Measurements from ENCODE around the gene ATP8A2.

The ATP8A2 gene

DNA sequence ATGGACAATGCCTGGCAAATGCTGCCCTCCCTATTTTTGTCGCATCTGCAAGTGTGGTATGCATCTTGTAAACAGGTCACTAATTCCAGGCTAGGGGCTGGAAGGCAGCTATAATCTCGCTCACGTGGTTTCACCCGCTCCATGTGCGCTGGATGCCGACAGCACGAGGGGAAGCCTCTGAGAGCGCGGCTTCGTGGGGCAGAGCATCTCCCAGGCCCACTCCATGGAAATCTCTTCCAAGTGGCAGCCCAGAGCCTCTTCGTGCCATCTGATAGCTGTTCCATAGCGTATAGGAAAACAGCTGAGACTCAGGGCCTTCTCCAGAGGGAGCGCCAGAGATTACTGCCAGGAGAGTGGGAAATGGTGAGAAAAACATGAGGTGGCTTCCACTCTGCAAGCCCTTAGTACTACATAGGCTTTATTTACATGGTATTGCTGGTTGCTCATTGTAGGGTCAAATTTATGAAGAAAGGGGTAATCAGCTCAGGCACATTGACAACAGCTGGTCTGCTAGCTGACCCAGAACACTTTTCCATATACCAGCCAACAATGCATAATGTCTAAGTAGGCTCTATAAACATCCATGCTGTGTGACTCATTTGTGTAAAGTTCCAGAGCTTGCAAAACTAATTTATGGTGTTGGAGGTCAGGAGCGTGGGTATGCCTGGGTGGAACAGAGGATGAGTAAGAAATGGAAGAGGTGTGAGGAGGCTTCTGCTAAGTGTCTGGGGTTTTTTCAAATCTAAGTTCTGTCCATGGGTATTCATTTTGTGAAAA lies 514.9 kb downstream of the ATP8A2 start:
- DNase-seq (ENCODE audit: low spot score): no peak

DNA sequence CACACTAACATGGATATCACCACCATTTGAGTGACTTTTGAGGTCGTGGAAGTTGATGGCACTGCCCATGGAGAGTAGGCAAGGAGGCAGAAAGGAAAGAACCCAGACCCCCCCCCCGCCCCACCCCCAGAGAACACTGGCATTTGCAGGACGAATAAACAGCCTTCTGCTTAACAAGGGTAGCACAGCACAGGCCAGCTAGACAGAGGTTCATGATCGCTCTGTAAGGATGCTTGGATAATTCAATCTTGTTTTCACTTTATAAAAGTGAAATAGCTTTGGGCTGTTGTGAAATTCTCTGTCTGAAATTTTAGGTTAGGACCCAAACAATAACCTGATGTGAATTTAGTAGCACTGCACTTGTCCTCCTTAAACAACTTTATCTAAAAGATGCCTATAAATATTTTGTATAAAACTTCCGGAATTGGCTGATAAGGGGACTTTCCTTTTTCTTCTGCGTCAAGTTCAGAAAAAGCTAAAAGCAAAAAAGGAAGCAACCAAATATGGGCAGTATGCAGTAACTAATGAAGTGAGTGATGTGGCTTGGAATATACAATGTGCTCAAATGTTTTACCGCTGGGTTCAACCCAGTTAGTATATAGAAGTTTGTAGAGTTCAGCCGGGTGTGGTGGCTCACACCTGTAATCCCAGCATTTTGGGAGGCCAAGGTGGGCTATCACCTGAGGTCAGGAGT lies 516.3 kb downstream of the ATP8A2 start:
- no peak for DNase-seq (ENCODE audit: low spot score)

DNA sequence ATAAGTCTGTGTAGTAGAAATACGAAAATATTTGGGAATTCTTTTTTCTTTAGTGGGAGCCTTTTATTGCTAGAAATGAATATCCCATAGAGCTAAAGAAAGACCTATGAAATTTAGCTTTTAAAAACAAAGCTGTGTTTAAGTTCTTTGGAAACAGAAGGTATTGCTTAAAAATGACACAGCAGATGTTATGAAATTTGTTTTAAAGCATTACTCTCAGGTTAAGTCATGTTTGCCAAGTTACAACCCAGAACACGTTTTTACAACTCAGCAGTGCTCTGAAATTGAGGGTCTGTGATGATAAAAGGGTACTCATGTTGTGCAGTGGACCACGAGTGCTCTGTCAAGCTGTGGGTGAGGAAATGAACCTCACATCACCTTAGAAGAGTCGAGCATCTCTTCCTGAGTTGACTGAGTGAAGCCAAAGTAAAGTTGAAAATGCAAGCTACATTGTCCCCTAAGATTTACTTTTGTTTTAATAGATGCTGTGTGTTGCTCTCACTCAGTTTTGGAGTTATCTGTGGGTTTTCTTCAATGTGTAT lies 519.0 kb downstream of the ATP8A2 start:
- no peak for DNase-seq (ENCODE audit: low spot score)

DNA sequence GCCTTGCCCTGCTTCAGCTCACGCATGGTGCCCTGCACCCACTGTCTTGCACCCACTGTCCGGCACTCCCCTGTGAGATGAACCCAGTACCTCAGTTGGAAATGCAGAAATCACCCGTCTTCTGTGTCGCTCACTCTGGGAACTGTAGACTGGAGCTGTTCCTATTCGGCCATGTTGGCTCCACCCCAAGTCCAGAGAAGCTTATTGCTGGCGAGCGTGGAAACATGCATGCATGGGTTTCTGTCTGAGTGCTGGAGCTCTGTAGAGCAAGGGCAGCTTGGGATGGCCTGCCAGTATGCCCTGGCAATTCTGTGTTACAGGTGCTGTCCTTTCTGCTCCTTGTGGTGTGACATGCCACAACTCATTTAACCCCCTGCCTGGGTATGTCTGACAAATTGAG lies 527.2 kb downstream of the ATP8A2 start:
- DNase-seq (ENCODE audit: low spot score): no peak

DNA sequence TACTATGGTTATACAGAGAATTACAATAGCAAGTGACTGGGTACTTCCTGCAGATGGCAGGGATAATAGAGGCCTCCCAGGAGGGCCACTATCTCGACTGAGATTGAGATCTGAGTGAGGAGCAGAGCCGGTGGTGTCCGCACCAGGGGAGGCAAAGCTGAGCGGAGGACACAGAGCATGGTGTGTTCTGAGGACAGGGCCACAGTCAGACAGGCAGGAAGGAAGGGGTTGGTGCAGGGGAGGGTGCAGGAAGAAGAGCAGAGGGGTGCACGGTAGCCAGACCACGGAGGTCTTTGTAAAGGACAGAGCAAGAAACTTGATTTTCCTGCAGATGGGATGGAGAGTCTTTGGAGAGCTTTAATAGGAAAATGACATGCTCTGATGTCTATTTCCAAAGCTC lies 527.7 kb downstream of the ATP8A2 start:
- DNase-seq (ENCODE audit: low spot score): no peak

DNA sequence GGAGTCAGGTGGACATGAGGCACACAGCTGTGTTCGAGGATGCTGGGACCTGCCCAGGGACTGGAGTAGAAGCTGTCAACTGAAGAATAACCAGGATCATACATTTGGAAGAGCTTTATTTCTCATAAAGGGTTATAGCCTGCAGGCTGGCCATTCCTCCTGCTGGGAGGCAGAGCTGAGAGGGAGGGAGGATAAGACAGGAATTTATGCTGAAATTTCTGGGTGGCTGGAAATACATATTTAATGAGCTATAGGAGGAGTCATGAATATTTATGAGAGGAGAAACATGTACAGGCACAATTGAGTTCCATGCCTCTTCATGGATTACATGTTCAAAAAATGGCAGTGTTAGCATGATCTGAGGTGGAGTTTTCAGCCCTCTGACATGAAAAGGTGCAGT lies 528.2 kb downstream of the ATP8A2 start:
- DNase-seq (ENCODE audit: low spot score): no peak

DNA sequence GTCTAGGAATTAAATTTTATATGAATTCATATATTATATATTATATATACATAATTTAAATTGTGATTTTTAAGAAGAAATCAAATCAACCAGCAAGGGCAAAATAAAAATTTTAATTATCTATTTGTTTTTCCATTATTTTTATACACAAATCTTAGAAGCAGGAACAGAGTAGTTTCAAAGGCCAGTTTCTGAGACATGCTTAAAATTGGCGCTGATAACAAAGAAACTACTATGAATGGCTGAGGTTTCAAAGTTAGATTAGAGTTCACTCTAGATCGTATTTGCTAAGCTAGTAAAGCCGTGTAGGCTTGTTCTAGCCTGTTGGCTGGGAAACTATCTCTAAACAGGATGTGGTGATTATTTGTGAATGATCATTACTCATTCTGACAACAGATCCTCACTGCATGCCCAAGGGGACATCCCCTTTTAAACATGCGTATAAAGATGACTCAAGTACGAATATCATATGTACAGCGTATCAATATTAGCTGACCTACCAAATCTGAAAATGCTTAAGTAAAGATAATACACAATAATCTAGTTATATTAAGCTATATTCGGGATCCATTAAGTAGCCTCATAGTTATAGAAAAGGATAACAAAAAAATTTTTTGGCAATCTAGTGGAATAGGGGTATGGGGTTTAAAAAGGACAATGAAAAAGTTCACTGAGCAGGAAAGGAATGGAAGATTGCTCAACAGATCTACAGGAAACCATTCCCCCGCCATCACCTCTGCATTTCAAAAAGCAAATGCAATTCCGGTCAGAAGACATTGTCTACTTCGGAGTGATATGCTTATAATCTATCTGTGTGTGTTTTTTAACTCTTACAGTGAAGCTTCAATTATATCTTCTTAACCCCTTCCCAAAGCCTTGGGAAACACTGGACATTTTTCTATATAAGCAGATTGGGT lies 529.9 kb downstream of the ATP8A2 start:
- DNase-seq (ENCODE audit: low spot score): no peak

DNA sequence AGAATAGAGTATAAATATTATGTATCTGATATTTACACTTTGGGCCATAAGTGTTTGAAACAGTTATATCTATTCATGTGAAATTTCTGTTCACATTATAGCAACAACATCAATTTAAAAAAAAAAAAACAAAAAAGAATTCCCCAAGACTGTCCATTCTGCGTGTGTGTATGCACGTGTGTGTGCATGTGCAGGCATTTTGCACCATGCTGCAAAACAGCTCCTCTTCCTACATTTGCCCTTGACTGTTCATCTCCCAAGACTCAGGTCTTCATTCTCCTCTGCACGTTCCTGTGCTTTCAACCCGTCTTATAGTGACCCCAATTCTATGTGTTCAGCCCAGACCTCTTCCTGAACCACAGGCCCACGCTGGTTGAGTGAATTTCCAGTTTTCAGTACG lies 530.7 kb downstream of the ATP8A2 start:
- DNase-seq (ENCODE audit: low spot score): no peak

DNA sequence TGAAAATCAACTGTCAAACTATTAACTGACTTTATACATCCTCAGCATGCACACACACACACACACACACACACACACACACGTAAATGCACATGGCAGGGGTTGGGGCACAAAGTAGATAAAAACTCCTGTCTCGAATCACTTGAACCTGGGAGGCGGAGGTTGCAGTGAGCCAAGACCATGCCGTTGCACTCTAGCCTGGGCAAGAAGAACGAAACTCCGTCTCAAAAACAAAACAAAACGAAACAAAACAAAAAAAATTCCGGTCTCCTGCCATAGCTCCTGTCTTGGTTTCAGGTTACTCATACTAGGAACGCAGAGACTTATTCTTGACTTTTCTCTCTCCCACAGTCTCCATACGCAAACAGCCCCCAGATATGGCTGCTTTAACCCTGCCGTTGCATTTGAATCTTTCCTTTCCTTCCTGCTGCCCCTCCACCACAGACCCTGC lies 531.1 kb downstream of the ATP8A2 start:
- no peak for DNase-seq (ENCODE audit: low spot score)

DNA sequence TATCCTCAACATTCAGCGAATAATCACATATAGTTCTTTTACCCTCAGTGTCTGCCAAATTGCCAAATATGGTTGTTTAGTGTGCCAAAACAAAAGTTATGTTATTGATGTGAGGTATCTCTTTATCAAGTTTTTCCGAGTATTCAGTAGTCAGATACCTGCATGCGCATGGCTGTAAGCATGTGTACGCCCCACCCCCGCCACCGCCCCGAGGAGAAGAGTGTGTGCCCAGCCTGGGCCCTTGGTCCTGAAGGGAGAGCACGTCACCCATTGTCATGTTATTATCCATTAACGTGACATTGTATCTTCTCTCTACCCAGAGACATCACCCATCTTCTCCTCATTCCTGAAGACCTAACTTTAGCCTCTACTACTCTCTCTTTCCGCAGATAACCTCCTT lies 533.1 kb downstream of the ATP8A2 start:
- no peak for DNase-seq (ENCODE audit: low spot score)

DNA sequence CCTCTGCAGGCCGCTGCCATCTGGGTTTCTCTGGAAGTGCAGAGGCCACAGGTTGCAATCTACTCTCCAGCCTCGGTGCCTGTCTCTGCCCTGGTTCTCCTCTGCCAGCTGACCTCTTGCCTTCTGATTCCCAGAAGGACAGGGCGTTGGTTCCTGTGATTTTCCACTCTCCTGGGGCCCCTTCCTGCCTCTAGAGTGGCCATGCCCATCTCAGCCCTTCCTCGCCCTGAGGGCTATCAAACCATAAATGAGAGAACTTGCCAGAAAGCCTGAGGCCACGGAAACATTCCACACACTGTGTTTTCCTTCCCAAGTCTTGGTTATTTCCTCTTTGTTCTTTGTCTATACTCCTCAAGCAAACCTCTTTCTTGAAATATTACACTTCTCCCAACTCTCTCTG lies 533.8 kb downstream of the ATP8A2 start:
- DNase-seq (ENCODE audit: low spot score): no peak

DNA sequence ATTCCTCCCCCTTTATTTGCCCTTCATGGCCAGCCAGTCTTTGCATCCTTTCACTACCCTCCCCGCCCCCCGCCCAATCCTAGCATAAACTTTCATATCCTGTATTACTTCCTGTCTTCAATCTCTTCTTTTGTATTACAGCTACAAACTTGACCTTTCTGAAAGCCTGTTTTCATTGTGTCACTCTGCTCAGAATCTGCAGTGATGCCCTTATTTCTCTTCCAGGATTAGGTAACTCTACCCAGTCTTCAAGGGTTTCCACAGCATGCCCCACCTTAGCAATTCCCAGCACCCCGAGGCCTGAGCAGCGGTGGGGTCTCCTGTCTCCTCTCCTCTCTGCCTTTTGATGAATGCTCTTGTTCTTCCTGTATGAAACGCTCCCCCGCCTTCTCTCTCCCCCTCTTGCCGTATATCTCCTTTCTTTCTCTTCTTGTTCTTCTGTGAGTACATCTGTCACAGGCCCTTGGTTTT lies 534.5 kb downstream of the ATP8A2 start:
- no peak for DNase-seq (ENCODE audit: low spot score)

DNA sequence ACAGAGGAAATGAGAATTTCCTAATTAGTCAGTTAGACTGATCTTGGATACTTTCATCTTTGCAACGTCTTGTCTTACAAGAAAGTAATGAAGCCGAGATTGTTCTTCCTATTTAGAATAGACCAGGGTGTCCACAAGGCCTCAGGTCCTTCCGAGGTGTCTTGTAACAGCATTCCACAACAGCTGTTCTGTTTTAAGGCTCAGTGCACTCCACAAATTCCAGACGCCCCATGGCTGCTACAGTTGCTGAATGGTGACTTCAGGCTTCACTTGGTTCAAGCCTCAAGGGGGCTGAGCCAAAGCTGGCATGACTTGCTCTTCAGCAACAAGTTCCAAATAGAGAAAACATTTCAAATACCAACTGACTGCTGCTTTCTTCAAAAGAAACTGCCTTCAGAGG lies 536.6 kb downstream of the ATP8A2 start:
- DNase-seq (ENCODE audit: low spot score): no peak

DNA sequence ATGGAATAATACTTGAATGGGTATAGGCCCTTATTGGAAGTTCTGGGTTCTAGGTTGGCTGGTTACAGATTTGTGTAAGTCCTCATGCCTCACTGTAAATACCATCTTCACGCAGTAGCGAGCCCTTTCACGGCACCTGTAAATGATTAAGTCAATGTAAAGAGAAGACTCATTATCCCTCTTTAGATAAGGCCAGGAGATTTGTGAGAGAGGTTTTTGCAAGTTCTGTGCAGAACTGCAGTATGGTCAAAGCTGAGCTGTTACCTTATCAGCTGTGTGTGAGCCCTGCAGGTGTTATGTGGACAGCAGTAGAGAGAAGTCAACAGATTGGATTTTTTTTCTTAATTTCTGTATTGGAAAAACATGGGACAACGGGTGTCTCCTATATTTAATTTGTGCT lies 538.5 kb downstream of the ATP8A2 start:
- no peak for DNase-seq (ENCODE audit: low spot score)

DNA sequence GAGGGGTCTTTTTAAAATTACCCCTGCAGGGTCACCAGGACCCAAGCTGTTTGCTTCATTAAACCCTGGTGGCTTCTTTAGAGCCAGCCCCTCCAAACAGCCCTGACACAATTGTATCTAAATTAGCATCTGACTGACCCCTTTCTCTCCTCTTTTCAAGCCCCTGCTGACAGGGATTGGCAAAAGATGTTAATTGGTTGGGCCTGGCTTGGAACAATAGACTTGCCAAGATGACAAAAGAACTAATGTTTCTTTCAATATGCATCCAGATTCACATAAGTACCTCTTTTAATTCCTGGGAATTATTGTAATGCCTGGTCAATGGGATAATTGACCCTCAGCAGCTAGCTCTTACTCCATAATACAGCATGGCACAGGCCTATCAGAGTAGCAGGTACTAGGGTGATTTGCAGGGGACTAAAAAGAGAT lies 539.2 kb downstream of the ATP8A2 start:
- DNase-seq (ENCODE audit: low spot score): no peak

DNA sequence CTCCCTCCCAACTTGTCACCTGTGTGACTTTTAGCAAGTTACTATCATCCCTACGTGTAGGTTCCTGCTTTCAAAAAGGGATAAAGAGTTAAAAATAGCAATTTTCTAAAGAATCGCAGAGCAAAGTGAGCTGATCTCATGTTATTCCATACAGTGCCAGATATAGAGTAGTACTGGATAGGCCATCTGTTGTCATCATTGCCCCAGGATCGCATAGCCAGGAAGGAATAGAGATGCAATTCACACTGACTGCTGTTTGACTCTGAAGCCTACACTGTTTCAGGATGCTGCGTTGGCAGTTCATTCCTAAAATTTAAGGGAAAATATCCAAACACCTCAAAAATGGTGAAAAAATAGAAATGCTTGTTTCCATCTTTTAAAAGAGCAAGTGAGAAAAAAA lies 541.2 kb downstream of the ATP8A2 start:
- no peak for DNase-seq (ENCODE audit: low spot score)

DNA sequence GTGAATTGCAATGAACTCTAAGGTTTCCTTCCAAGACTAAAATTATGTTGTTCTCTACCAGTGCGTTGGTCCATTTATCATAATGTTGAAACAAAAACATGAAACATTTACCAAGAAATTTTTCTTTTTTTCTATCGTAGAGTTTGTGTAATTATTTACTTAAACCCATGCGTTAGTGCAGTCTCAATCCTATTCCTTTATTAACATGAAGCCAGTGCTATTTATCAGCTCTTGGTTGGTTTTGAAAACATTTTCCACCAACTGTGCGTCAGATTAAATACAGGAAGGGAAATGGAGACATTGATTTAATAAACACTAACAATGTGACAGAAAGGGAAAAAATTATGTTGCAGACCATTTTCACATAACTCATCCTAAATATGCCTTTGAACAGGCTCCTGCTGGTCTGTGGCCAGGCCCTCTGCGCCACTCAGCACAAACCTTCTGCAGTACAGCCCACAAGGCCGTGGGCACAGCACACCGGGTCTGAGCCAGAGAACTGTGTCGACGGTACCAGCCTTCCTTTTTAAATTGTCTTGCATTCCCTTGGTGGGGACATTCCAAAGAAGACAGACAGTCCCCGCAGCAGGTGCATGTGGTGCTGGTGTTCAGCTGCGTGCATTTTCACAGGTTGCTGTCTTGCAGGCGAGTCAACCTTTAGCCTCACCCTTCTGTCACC lies 544.2 kb downstream of the ATP8A2 start:
- DNase-seq (ENCODE audit: low spot score): no peak

DNA sequence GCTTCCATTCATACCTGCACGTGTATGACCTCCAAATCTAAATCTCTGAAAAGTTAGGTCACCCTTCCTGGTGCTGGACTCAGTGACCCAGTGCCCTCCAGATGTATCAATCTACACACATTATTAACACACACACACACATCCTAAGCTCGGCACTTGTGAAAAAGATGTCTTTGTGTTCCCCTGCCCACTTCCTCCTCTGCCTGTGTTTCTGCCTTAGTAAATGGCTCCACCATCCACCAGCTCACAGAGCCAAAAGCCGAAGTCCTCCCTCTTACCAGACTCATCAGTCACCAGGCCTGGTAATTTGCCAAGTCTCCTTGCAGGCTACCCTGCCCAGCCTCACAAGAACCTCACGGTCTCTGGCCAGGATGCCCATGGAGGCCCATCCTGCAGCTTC lies 548.5 kb downstream of the ATP8A2 start:
- no peak for DNase-seq (ENCODE audit: low spot score)

DNA sequence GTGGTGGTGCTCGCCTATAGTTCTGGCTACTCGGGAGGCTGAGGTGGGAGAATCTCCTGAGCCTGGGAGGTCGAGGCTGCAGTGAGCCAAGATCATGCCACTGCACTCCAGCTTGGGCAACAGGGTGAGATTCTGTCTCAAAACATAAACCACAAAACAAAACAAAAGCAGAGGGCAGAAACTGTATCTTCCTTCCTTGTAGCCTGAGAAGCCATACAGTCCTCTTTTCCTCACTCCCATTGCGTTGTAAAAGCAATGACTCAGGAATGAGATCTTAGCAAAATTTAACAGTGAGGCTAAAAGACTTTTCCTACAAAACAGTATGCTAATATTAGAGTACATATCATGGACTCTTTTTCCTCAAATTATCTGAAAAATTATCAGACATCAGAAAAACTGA lies 549.2 kb downstream of the ATP8A2 start:
- no peak for DNase-seq (ENCODE audit: low spot score)

DNA sequence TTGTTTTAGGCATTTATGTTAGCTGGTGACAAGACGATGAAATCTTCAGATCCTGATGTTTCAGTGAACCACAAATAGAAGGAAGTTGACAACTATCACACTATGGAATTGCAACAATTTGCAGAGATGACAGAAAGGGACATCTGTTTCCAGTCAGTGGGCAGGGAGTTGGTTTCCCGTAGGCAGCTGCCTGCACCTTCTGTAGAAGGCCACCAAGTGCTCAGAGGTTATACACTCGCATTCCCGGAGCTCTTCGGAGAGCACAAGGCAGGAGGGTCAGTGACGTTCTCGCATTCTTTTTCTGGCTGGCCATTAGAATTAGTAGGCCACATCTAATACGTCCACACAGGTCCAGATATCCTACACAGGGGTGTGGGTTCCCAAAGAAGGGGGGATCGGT lies 550.6 kb downstream of the ATP8A2 start:
- no peak for DNase-seq (ENCODE audit: low spot score)

DNA sequence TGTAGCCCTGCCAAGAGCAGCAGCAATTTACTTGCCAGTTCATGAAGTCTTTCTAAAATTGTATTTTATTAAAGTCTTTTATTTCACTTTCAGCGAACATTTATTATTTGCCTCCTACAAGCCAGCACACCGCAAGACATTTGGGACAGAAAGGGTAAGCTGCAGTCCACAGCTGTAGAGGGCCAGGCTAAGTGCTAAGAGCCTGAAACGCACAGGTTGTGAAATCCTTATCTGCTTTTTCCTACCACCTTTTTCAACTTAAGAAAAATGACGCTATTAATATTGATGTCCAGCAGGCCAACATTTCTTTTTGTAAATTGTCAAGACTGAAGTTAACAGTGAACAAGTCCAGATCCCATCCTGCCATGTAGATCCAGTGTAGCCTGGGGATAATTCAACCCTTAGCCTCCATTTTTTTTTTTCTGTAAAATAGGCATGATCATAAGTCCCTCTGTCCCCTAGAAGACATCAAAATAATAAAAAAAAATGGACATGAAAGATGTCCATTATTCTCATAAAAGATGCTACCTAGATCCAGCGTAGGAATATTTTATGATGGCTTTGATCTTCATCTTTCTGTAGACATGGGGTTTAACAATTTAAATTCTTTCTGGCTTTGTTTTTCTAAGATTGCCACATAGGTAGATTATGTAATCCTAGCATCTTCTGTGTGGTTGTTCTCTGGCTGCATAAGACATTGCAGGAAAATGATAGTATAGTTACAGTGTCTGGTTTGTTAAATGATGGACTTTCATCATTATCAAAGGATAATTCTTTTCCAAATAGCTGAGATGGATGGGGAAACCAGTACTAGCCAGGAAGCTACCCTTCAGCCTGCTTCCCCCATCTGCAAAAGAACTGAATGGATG lies 551.7 kb downstream of the ATP8A2 start:
- no peak for DNase-seq (ENCODE audit: low spot score)
